DMS114 treated with DMSO at 0.1 percent for 48 hours (cell line): ENCODE measurements around the gene HK1.

Experiments
- DNase-seq: peaks from one replicate; lab custom pipeline; 2025; ENCODE audit not compliant: unreplicated experiment; lab: John Stamatoyannopoulos, UW

Gene HK1

DNA sequence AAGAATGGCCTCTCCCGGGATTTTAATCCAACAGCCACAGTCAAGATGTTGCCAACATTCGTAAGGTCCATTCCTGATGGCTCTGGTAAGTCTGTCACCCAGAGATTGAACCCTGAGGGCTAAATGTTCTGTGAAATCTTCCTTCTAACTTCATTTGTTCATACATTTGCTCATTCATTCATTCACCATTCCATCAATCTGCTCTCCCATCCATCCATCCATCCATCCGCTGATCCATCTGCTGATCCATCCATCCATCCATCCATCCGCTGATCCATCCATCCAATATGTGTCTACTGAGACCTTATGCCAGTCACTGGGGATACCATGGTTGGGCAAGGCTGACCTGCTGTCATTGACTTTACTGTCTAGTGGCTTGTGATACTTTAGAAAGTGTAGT lies 65.6 kb downstream of the HK1 start:
- no peak for DNase-seq

DNA sequence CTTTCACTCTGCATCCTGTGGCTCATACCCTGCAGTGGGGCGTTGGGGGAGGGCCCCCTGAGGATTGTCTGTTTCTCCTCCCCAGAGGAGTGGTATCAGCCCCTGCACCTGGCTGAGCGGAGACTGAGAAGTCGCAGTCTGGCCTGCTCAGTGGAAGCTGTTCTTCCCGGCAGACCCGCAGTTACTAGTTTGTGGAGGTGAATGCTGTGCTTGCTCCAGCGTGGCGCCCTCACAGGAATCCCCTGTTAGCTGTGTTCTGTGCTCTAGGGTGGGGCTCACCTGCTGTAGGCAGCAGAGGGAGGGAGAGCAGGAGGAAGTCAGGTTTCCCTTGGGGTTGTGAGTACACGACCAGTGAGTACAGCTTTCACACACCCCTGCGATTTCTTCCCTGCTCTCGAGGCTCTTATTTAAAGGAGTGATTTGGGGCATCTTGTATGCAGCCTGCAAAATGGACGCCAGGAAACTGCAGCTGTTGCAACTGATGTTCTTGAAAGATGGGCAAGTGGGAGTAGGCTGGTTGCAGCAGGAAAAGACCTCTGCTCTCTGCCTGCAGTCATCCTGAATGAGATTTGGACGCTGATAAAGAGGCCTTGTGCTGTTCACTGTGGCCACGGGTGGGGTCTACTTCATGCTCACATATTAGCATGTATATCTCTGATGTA lies 66.4 kb downstream of the HK1 start:
- DNase-seq, result no peak

DNA sequence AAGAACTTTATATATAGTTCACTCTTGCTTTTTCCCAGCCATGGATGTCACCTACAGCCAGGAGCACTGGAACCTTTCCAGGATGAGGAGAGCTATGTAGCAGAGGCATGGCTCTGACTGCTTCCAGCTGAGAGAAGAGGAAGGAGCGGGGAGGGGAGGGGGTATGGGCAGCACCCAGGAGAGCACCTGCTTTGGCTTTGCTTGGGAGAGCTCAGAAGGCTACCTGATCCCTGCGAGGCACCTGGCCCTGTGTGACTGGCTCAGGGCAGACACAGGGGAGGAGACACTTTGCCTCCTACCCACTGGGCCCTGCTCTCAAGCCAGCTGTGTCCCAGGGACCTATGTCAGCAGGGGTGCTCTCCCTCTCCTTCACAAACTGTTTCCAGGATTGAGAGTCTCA lies 67.1 kb downstream of the HK1 start:
- DNase-seq, result no peak

DNA sequence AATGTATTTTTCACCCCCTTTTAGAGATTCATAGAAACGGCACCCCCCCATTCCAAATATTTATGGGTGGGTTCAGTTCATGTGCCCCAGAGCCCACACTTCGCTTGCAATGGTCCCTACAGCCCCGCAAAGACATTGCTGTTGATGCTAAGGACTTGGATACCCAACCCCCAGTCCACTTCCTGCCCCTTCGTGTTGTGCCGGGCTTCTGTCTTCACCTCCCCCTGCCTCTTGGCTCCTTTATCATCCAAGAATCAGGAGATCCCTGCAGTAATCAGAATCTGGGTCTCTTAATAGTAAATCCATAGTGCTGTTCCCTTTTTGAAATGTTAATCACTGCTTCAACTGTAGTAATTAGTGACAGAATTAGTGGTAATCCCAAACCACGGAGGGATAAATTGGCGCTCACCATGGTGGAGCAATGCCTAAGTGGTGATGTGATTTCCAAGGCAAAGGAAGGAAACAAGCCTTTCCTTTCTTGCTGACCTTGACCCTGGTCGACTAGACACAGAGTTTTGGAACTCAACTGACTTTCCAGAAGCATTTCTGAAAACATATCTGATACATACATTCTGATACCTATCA lies 67.7 kb downstream of the HK1 start:
- DNase-seq, result no peak

DNA sequence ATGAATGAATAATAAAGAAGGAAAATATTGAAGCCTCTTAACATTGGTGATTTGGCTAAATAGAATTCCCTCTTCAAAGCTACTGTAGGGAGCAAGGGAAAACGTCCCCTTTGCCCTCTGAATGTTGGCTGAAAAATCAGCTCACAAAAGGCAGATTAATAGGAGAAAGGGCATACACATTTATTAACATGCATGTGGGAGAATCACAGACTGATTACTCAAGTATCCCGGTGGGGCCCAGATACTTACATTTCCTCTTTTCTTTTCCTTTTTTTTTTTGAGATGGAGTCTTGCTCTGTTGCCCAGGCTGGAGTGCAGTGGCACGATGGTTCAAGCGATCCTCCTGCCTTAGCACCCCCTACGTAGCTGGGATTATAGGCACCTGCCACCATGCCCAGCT lies 68.5 kb downstream of the HK1 start:
- no peak for DNase-seq

DNA sequence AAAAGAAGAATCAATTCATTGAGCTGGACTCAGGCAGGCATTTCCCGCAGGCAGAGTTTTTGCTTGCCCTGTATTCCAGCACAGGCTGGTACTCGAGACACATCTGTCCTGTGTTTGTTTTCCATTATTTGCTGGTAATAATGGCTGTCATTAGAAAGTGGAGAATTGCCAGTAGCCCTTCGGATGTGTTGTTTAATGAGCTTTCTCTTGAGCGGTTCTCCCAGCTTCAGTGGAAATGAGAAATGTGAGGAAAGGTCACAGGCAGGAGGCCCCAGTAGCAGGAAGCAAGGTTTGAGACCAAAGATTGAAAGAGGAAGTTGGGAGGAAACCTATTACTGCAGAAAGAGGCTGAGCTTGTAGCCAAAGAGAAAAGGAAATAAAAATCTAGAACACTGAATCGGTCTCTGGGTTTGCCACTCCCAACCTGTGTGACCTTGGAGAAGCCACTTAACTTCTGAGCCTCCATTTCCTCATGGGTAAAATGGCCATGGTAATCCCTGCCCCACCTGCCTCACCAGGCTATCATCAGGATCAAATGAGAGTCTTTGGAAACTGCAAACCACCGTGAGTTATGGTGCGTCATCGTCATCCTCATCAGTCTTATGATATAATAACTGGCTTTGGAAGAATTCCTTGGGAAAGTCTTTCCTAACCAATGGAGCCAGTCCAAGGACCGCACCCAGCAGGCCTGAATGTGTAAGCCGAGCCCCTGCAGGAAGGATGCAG lies 70.7 kb downstream of the HK1 start:
- DNase-seq, result no peak

DNA sequence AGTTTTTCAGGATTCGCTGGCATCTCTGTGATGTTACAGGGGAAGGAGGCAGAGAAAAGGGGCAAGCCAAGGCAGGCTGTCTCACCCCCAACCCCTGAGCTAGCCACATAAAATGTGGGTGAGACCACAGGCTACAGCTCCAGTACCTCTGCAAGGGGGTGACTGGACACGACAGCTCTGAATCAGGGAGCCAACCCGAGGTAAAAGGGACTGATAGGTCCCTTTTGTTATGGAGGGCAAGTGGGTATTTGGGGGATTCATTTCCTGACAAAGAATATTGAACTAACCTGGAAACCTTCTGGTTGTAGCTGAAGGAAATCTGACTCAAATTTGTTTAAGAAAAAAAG lies 71.2 kb downstream of the HK1 start:
- DNase-seq, result no peak

DNA sequence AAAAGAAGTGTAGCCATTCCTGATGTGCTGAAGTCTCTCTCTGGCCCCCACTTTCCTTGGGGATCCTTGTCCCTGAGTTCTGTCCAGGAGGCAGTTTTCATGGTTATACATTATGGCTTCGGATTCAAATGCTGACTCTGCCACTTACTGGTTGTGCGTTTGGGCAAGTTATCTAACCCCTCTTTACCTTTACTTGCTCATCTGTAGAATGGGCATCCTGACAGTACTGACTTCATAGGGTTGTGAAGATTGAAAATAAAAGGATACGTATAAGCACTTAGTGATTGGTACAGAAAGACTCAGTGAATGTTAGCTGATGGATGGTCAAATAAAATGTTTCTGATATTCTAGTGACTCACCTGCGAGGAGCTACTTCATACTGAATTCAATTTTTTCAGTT lies 73.3 kb downstream of the HK1 start:
- DNase-seq, result no peak

DNA sequence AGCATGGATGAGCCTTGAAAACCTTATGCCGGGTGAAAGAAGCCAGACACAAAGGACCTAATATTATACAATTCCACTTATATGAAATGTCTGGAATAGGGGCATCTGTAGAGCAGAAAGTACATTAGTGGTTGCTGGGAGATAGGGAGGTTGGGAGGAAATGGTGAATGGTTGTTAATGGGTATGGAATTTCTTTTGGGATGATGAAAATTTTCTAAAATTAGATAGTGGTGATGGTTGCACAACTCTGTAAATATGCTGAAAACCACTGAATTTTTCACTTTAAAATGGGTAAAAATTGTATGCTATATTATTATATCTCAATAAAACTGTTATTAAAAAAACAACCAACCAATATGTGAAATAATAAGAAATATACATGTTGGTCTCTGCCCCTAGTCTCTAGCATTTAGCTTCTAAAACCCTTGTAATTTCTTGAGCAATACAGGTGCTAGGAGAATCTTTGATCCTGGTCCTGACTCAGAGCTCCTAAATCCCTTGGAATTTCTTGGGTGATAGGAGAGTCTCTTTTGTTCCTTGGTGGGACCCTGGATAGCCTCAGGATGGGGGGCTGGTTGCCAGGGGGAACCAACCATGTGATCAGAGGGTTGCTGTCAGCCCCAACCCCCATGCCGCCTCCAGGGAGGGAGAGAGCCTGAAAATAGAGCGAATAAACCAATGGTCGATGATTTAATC lies 74.4 kb downstream of the HK1 start:
- DNase-seq, result no peak

DNA sequence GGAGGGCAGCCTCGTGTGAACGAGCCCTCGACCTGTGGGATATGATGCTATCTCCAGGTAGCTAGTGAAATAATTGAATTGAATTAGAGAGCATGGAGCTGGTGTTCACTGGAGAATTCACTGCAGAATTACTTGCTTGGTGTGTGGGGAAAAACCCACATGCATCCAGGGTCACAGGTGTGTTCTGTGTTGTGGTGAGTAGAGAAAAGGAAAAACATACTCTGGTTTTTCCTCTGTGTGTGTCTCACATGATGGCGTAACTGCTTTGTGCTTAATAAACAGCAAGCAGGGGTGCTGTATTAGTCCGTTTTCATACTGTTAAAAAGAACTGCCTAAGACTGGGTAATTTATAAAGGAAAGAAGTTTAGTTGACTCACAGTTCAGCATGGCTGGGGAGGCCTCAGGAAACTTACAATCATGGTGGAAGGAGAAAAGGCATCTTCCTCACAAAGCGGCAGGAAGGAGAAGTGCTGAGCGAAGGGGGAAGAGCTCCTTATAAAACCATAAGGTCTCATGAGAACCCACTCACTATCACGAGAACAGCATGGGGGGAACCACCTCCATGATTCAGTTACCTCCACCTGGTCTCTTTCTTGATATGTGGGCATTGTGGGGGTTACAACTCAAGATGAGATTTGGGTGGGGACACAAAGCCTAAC lies 75.8 kb downstream of the HK1 start:
- no peak for DNase-seq

DNA sequence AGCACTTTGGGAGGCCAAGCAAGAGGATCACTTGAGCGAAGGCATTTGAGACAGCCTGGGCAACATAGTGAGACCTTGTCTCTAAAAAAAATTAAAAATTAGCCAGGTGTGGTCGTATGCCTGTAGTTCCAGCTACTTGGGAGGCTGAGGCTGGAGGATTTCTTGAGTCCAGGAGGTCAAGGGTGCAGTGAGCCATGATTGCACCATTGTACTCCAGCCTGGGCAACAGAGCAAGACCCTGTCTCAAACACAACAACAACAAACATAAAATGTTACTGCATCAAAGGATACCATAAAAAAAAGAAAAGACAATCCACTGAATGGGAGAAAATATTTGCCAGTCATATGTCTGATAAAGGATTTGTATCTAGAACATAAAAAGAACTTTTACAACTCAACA lies 77.9 kb downstream of the HK1 start:
- no peak for DNase-seq

DNA sequence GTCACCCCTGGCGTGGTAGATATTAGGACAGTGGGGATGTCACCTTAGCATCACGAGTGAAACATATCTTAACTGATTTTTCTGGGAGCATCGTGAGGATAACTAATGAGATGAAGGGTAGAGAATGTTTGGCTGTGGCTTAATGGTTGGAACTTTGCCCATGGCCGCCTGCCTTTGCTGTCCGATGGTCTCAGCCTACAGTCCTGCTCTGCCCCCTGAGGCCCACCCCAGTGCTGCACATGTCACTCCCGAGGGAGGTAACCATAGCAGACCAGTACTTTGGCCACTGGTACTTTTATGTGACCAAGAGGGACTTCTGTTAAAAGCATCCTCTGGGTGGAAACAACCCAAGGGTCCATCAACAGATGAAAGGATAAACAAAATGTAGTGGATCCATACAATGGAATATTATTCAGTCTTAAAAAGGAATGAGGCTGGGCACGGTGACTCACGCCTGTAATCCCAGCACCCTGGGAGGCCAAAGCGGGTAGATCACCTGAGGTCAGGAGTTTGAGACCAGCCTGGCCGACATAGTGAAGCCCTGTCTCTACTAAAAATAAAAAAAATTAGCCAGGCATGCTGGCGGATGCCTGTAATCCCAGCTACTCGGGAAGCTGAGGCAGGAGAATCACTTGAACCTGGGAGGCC lies 80.0 kb downstream of the HK1 start:
- no peak for DNase-seq

DNA sequence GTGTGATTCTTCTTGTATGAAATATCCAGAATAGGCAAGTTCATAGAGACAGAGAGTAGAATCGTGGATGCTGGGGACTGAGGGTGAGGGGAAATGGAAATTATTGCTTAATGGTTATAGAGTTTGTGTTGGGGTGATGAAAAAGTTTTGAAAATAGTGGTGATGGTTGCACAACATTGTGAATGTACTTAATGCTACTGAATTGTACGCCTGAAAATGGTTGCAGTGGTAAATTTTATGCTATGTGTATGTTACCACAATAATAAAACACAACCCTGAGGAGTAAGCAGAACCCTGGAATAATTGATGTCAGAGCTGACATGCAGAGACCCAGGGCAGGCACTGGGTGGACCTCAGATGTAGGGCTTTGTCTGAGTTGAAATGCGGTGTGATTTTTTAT lies 80.9 kb downstream of the HK1 start:
- no peak for DNase-seq

DNA sequence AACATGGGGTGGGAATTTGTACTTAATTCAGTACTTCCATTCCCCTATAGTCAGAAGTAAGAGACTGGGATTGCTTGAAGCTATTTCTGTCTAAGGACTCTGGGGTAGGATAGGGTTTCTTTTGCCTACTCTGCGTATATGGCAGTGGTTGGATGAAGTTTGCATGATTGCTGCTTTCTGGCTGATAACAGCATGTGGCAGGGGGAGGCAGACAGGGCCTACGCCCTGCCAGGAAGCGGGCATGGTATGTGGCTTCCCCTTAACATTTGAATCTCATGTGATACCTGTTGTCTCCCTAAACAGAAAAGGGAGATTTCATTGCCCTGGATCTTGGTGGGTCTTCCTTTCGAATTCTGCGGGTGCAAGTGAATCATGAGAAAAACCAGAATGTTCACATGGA lies 81.3 kb downstream of the HK1 start:
- DNase-seq, result no peak

DNA sequence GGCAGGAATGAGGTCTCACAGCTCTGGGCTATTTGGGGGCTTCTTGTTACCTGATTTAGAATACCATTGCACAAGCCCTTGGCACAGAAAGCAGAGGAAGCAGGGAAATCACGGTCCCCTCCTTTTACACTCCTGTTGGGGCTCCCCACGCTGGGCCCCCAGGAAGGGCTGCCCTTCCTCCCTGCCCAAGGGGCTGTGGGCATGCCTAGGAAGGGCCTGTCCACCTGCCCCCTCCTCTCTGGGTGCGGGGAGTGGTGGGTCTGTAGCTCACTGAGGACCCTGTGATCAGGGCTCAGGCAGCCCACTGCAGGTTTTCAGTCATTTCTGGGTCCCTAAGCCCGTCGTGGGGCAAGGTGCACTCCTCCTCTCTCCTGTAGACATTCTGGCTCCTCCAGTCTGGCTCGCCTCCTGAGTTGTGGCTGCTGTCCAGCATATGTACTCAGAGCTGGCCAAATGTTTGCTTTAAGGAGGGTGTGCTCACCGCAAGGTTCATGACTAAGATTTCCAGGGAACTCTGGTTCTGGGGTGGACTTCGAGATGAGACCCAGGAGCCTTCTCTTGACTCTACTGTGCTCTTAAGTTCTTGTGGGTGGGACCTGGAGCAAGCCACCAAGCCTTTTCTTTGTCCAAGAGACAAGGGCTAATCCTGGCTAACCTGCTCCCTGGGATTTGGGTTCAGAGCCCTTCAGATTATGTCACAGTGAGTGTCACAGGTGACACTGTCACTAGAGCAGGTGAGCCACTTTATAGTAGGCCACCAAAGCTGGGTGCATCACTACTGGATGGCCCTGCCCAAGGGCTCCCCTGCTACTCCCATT lies 82.4 kb downstream of the HK1 start:
- DNase-seq, result no peak

DNA sequence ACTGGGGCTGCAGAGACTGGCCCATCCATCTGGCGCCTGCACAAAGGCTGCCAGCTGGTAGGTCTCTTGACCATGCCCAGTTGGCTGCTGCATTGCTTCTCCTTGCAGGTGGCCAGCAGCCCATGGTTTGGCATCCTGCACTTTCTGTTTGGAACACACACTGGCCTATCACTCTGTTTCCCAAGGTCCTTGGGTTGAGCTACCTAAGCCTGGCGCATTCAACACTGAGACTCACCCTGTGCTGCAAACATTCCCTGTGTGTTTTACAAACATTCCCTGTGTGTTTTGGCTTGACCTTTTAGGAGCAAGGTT lies 83.0 kb downstream of the HK1 start:
- DNase-seq, result no peak

DNA sequence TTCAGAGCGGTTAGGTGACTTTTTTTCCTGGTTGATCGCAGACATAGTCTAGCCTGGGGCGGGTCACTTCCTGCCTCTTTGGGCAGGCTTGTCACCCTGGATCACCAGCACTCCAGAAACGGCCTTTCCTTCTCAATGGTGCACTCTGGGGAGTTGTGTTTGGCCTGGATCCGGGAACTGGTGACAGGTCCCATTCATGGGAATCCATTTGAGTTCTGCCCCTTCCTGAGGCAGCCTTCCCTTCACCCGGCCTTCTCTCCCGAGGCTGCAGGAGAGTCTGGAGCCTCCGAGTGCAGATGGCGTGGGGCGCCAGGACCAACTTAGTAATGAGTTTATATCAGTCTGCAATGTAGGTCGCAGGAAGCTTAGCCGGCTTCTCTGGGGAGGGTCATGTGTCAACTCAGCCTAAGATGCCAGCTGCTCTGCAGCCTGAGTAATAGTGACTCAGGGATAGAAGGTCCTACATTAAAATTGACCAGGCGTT lies 84.2 kb downstream of the HK1 start:
- no peak for DNase-seq

DNA sequence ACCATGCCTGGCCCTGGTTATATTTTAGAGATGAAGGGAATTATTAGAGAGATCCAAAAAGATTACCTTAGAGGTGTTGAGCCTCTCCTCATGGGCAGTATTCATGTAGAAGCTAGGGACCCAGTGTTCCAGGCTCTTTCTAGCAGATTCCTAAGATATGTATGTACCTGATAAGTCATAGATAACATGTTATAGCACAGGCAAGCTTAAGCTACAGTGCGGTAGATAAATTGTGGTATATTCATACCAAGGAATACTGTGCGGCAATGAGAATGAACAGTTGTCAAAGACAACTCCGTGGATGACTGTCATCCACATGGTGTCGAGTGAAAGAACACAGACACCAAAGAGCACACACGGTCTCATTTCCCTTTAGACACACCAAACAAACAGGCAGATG lies 85.4 kb downstream of the HK1 start:
- DNase-seq, result no peak

DNA sequence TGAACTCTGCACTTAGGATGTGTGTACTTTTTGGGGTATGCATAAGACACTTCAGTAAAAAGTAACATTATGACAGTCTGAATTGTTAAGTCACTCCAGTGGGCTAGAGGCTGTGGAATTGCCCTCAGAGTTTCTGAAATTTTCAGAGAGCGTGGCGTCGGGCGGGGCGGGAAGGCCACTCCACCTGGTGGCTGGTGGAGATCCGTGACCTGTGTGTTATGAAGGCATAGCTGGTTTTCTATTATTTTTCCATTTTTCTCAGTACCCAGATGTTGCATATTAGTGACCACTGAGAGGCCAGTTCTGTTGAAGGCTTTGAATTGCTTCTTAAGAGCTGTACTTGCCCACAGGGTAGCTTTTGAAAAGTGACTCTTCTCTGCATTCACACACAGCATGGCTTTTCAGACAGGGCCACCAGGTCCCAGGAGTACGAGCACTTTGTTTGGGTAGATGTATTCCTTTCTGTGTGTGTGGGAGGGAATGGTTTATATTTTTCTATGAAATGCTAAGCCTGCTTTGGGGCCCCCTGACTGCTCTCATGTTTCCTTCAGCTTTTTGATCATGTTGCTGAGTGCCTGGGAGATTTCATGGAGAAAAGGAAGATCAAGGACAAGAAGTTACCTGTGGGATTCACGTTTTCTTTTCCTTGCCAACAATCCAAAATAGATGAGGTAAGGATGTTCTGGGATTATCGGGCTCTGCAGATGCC lies 86.1 kb downstream of the HK1 start:
- DNase-seq, result no peak

DNA sequence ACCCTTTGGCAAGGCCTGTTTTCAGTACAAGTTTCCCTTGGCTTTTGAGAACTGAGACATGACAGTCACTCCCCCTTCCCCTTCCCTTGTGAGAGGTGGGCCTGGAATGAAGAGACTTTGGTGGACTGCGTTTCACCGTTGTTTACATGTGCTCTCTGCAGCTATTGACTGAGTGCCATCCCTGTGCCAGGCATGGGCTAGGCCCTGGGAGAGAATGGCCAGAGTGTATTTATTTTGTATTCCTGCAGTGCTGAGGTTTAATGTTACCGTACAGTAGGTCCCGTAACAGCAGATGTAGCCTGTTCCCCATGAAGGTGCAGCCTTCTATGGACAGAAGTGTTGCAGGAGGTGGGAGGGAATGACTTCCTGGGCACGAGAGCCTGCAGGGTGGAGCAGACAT lies 88.4 kb downstream of the HK1 start:
- no peak for DNase-seq
